Gastrocnemius medialis (tissue), 4 donors: ENCODE data around the gene HAUS6. TPM values are rescaled to one million over a fixed set of nuclear protein-coding genes. Genes with fewer than 3 reads are reported as not detected.
"Not testable (repeated sequence)": the region's sequence is repeated elsewhere in the genome, so short reads cannot be mapped to it uniquely, and the experiment has no call there.

ENCODE experiments used
- ATAC-seq, 2 donors: fragments of 150-250 bp; one replicate each; pipeline ENCODE4 v1.9.1; 2016
- DNase-seq, 2 donors: peaks; one replicate each; pipeline ENCODE4 v3.0.0-alpha.2; 2019
- H3K27ac ChIP-seq, 4 donors: fragments of 200-600 bp; sonication (generic); 1 replicate in 1 of 4; 2 replicates in 3 of 4; pipeline ENCODE4 v1.5.1; 2016 to 2018; ENCODE audit warnings: mild to moderate bottlenecking in 2 of 4, moderate library complexity in 1 of 4
- H3K27me3 ChIP-seq, 3 donors: fragments of 200-600 bp; sonication (generic) in 2 of 3; 1 replicate in 1 of 3; 2 replicates in 2 of 3; pipeline versions ENCODE4 v1.5.1 to v1.6.0; 2016 to 2019; ENCODE audit warnings: mild to moderate bottlenecking in 1 of 3, moderate library complexity in 1 of 3
- H3K36me3 ChIP-seq, 2 donors: fragments of 200-600 bp; sonication (generic) in 1 of 2; one replicate each; pipeline ENCODE4 v1.5.1; 2017 to 2018
- H3K4me1 ChIP-seq, 2 donors: fragments of 200-600 bp; sonication (generic) in 1 of 2; one replicate each; pipeline ENCODE4 v1.5.1; 2016 to 2017; ENCODE audit warnings: mild to moderate bottlenecking in 2 of 2
- H3K4me3 ChIP-seq, 4 donors: fragments of 200-600 bp; sonication (generic) in 3 of 4; 1 replicate in 1 of 4; 2 replicates in 3 of 4; pipeline ENCODE4 v1.5.1; 2016 to 2019; ENCODE audit warnings: mild to moderate bottlenecking in 2 of 4
- H3K9me3 ChIP-seq, 3 donors: fragments of 200-600 bp; sonication (generic) in 2 of 3; 1 replicate in 1 of 3; 2 replicates in 2 of 3; pipeline ENCODE4 v1.5.1; 2016 to 2019
- CTCF ChIP-seq, 5 experiments: fragments of 450-650 bp in 3 of 5; fragments of 200-600 bp in 2 of 5; sonication (generic) in 2 of 5; IDR thresholded peaks in 4 of 5; conservative IDR thresholded peaks in 1 of 5; 1 replicate in 4 of 5; 2 replicates in 1 of 5; pipeline ENCODE4 v1.5.1; 2016 to 2019; ENCODE audit warnings: antibody characterized with exemption in 5 of 5, mild to moderate bottlenecking in 3 of 5, moderate library complexity in 3 of 5
- POLR2A ChIP-seq, 2 donors: fragments of 450-650 bp; IDR thresholded peaks; one replicate each; pipeline ENCODE4 v1.6.1; 2017; ENCODE audit warnings: antibody characterized with exemption in 2 of 2, mild to moderate bottlenecking in 2 of 2, moderate library complexity in 2 of 2
- in situ Hi-C, 4 donors: fragments of 200-750 bp; cut with MboI; loops; one replicate each; pipeline versions ENCODE4 v1.15.0 to v1.8.0; 2017; ENCODE audit warnings: low sequenced_read_pairs in 4 of 4
- intact Hi-C: fragments of 100-400 bp; cut with DNase I; formaldehyde crosslinking; loops from one replicate; pipeline ENCODE4 v1.15.1; 2023; ENCODE audit warnings: low total_unique reads
- total RNA-seq, 4 donors: library from RNA; depleted of rRNA; stranded (reverse); fragments of >200 nt; gene quantifications; one replicate each; pipeline versions ENCODE4 v1.1.0 to v1.2.3, GENCODE V29; 2016

HAUS6 gene
- total RNA-seq, 4 donors from 2014 or later: 3.7 to 6.3 (median 5.3) TPM

DNA sequence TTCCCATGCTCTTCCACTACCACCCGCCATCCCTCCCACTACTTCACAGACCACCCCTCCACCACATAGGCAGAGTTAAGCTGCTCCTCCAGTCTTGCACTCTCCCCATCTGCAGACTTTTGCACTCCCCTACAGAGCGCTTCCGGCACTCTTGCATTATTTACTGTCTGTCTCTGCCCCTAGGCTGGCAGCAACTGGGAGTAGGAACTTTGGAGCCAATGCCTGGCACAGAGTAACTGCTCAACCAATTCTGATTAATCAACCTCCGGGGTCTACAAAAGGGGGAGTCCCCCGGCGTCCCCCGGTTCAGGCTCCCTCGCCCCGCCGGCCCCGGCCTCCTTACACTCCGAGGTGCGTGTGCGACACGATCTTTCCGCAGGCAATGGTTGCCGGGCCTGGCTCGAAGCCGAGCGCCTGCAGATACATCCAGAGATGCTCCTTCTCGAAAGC is 498 bp downstream of the HAUS6 start:
- Histone ChIP-seq H3K27me3 (no peaks in the 10 kb centered on the region), H3K4me3 (peak overlapping the region; percentile 66 to 92 (median 82)), H3K36me3 (no peaks in the 10 kb centered on the region), H3K27ac (peak overlapping the region; percentile 78 to 96 (median 92)), H3K4me1 (peaks cover 19 to 21% of the 10 kb centered on the region in 2 donors), H3K9me3 (no peaks in the 10 kb centered on the region)
- DNase-seq (no peak), ATAC-seq (no peak)
- no peak for TF ChIP-seq CTCF (IDR thresholded peaks at IDR 0.05 in 4 of 5, conservative IDR thresholded peaks at IDR 0.05 in 1 of 5)
- in situ Hi-C loops (loop anchor here in 3 of 4 donors (5.0 to 10.0 kb wide), 2 partner anchors 63 to 80 kb away; no protein-coding TSS in a partner anchor), intact Hi-C loops (loop anchor here (2.0 to 5.0 kb wide), 3 partner anchors 53 to 280 kb away; partner anchors contain the start of genes RPS6 and RRAGA)

DNA sequence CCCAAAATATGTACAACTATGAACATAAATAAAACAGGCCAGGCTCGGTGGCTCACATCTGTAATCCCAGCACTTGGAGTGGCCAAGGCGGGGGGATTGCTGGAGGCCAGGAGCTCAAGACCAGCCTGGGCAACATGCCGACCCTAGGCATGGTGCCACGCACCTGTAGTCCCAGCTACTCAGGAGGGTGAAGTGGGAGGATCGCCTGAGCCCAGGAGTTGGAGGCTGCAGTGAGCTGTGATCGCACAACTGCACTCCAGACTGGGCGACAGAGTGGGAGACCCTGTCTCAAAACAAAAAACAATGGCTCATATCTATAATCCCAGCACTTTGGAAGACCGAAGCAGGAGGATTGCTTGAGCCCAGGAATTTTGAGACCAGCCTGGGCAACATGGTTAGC is 1.5 kb downstream of the HAUS6 start:
- DNase-seq: no peak
- peaks cover 19 to 21% of the 10 kb centered on the region in 2 donors for H3K4me1 ChIP-seq
- H3K36me3 ChIP-seq: no peaks in the 10 kb centered on the region
- no peak overlapping the region for H3K4me3 ChIP-seq
- TF ChIP-seq CTCF (IDR thresholded peaks at IDR 0.05 in 4 of 5, conservative IDR thresholded peaks at IDR 0.05 in 1 of 5): no peak
- no peak for TF ChIP-seq POLR2A (IDR thresholded peaks at IDR 0.05)
- no peaks in the 10 kb centered on the region for H3K27me3 ChIP-seq
- no peak overlapping the region for H3K27ac ChIP-seq
- intact Hi-C loops (loop anchor here (5.0 kb wide), 2 partner anchors 71 to 281 kb away; partner anchors contain the start of gene RPS6), in situ Hi-C loops (loop anchor here in 3 of 4 donors (5.0 to 10.0 kb wide), 2 partner anchors 64 to 81 kb away; no protein-coding TSS in a partner anchor)
- ATAC-seq: no peak
- no peaks in the 10 kb centered on the region for H3K9me3 ChIP-seq

GRCh38 chr9:19097431-19097830 is 5.3 kb downstream of the HAUS6 start:
- H3K27me3 ChIP-seq, ATAC-seq, DNase-seq, H3K9me3 ChIP-seq, H3K4me3 ChIP-seq, H3K27ac ChIP-seq, in situ Hi-C loops, intact Hi-C loops: not testable (repeated sequence)
- Histone ChIP-seq H3K36me3 (peaks cover 0 to 22% of the 10 kb centered on the region in 2 donors), H3K4me1 (peaks cover 17 to 21% of the 10 kb centered on the region in 2 donors)

GRCh38 chr9:19087106-19088000 is 15.4 kb downstream of the HAUS6 start:
- ATAC-seq (no peak), DNase-seq (no peak)
- TF ChIP-seq CTCF (IDR thresholded peaks at IDR 0.05 in 4 of 5, conservative IDR thresholded peaks at IDR 0.05 in 1 of 5) (no peak), POLR2A (IDR thresholded peaks at IDR 0.05) (no peak)
- H3K36me3 ChIP-seq: peaks cover 2 to 60% of the 10 kb centered on the region in 2 donors
- no peak overlapping the region for H3K4me3 ChIP-seq
- no peaks in the 10 kb centered on the region for H3K4me1 ChIP-seq
- no peaks in the 10 kb centered on the region for H3K9me3 ChIP-seq
- H3K27me3 ChIP-seq: no peaks in the 10 kb centered on the region
- no peak overlapping the region for H3K27ac ChIP-seq
- intact Hi-C loops (loop anchor here (10.0 kb wide), 1 partner anchor 367 kb away; no protein-coding TSS in a partner anchor), in situ Hi-C loops (loop anchor here in 2 of 4 donors (10.0 kb wide), 2 partner anchors 87 to 97 kb away; no protein-coding TSS in a partner anchor)

DNA sequence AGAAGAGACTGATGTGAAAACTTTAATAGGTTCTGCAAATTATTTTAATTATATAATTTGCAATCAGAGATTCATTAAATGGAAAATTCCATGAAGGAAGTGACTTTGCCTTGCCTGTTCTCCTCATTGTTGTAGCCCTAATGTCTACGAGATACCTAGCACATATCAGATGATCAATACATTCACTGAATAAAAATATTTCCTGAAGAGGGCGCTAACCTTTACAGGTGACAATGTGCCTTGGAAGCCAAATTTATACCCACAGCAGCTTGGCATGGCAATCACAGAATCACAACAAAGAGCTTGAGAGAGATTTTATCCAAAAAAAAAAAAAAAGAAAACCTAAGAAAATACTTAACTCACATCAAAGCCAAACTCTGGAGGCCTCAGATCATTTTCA is 17.4 kb downstream of the HAUS6 start:
- ATAC-seq (no peak), DNase-seq (no peak)
- intact Hi-C loops (loop anchor here (1.0 to 10.0 kb wide), 2 partner anchors 89 to 370 kb away; no protein-coding TSS in a partner anchor), in situ Hi-C loops (loop anchor here in 2 of 4 donors (10.0 kb wide), 2 partner anchors 90 to 100 kb away; no protein-coding TSS in a partner anchor)
- TF ChIP-seq POLR2A (IDR thresholded peaks at IDR 0.05) (no peak), CTCF (IDR thresholded peaks at IDR 0.05 in 4 of 5, conservative IDR thresholded peaks at IDR 0.05 in 1 of 5) (peak in 3 of 5 experiments; percentile 19 to 39 (median 28))
- Histone ChIP-seq H3K4me3 (no peak overlapping the region), H3K27me3 (no peaks in the 10 kb centered on the region), H3K36me3 (peaks cover 2 to 55% of the 10 kb centered on the region in 2 donors), H3K27ac (no peak overlapping the region), H3K4me1 (no peaks in the 10 kb centered on the region), H3K9me3 (no peaks in the 10 kb centered on the region)
